T-cell (primary cell): Measurements from ENCODE around the gene ANO4. TPM values are rescaled to one million over a fixed set of nuclear protein-coding genes. Genes with fewer than 3 reads are reported as not detected.

ENCODE experiments used
- ATAC-seq, 4 experiments: fragments of 200-7000 bp in 3 of 4; fragments of 150-1000 bp in 1 of 4; cut with Tn5 transposase; replicated peaks in 1 of 4; 1 replicate in 3 of 4; 2 replicates in 1 of 4; pipeline ENCODE4 v1.10.0; 2021; ENCODE audit warnings: moderate library complexity in 3 of 4, mild to moderate bottlenecking in 2 of 4, moderate number of reproducible peaks in 1 of 4
- CTCF ChIA-PET, 2 donors: fragments of 300-600 bp; sonication (Branson Sonifier 250); formaldehyde crosslinking; loops; one replicate each; lab custom pipeline; 2022; ENCODE audit warnings: antibody characterized with exemption in 2 of 2; lab: Charles Lee
- POLR2A ChIA-PET, 2 donors: fragments of 300-600 bp; sonication (Branson Sonifier 250); formaldehyde crosslinking; loops; one replicate each; lab custom pipeline; 2022; ENCODE audit warnings: antibody characterized with exemption in 2 of 2; lab: Charles Lee
- DNase-seq, 35 experiments: peaks; one replicate each; pipeline versions ENCODE4 v3.0.0 to v3.0.0-alpha.2; 2013 to 2023
- H3K27ac ChIP-seq: one replicate; pipeline ENCODE4 v1.5.1; 2013; ENCODE audit warnings: low read length
- H3K27me3 ChIP-seq, 2 experiments: replicated peaks in 1 of 2; 1 replicate in 1 of 2; 2 replicates in 1 of 2; pipeline versions ENCODE4 v1.6.1 to v1.7.0; 2013; ENCODE audit warnings: low read length in 1 of 2, mixed read lengths in 1 of 2; ENCODE audit not compliant: control insufficient read depth in 2 of 2, insufficient read depth in 2 of 2; ENCODE audit errors: extremely low read depth in 1 of 2
- H3K36me3 ChIP-seq, 2 donors: 1 replicate in 1 of 2; 2 replicates in 1 of 2; pipeline versions ENCODE4 v1.6.1 to v1.7.0; 2013; ENCODE audit warnings: low read length in 1 of 2; ENCODE audit not compliant: control insufficient read depth in 2 of 2, insufficient read depth in 1 of 2; ENCODE audit errors: extremely low read depth in 1 of 2
- H3K4me1 ChIP-seq, 2 experiments: 1 replicate in 1 of 2; 2 replicates in 1 of 2; pipeline versions ENCODE4 v1.6.1 to v1.7.0; 2013; ENCODE audit warnings: low read length in 2 of 2, mixed read lengths in 1 of 2; ENCODE audit not compliant: insufficient read depth in 2 of 2, control insufficient read depth in 1 of 2; ENCODE audit errors: extremely low read depth in 1 of 2
- H3K4me3 ChIP-seq, 2 donors: 1 replicate in 1 of 2; 2 replicates in 1 of 2; pipeline versions ENCODE4 v1.5.1 to v1.7.0; 2013; ENCODE audit warnings: mild to moderate bottlenecking in 2 of 2, low read length in 1 of 2, moderate library complexity in 1 of 2; ENCODE audit not compliant: control insufficient read depth in 1 of 2; ENCODE audit errors: extremely low read depth in 1 of 2
- H3K9me3 ChIP-seq: 2 replicates; pipeline ENCODE4 v1.7.0; 2013
- H3K27ac Mint-ChIP-seq, 2 donors: one replicate each; pipeline ENCODE4 v1.8.0; 2020 to 2021; ENCODE audit warnings: mild to moderate bottlenecking in 2 of 2, mixed read lengths in 2 of 2
- H3K27me3 Mint-ChIP-seq, 2 donors: one replicate each; pipeline ENCODE4 v1.8.0; 2021 to 2022; ENCODE audit warnings: mixed read lengths in 2 of 2
- H3K36me3 Mint-ChIP-seq: one replicate; pipeline ENCODE4 v1.8.0; 2021; ENCODE audit warnings: mixed read lengths
- H3K4me1 Mint-ChIP-seq, 3 donors: one replicate each; pipeline ENCODE4 v1.8.0; 2020 to 2022; ENCODE audit warnings: mixed read lengths in 3 of 3, mild to moderate bottlenecking in 1 of 3
- H3K4me3 Mint-ChIP-seq, 3 donors: one replicate each; pipeline ENCODE4 v1.8.0; 2020 to 2022; ENCODE audit warnings: mild to moderate bottlenecking in 3 of 3, mixed read lengths in 3 of 3, moderate library complexity in 3 of 3
- H3K9me3 Mint-ChIP-seq, 3 donors: one replicate each; pipeline ENCODE4 v1.8.0; 2020 to 2022; ENCODE audit warnings: mixed read lengths in 3 of 3
- WGBS: methylation state at CpG from one replicate; pipeline ENCODE4 v1.1.5; 2013; ENCODE audit warnings: missing lambda C conversion rate; ENCODE audit not compliant: insufficient coverage; 5-methylcytosine and 5-hydroxymethylcytosine counted together
- total RNA-seq, 35 experiments: library from RNA in 6 of 35; stranded (reverse) in 6 of 35; fragments of 120-200 nt in 1 of 35; gene quantifications; one replicate each; pipeline versions ENCODE4 v1.2.1 to v1.2.4 and lab custom pipeline; 2013 to 2026

Gene ANO4
- total RNA-seq, 5 donors from 2014 or later (not counting 1 experiment from before 2014, with no cell fraction given): 0.26 TPM; not detected in 4

- DNase-seq (no peak), ATAC-seq (no peak)
- Mint-ChIP-seq H3K36me3 (no peaks in the 10 kb centered on the region), H3K4me3 (no peak overlapping the region), H3K27me3 (no peaks in the 10 kb centered on the region), H3K27ac (no peak overlapping the region), H3K4me1 (no peaks in the 10 kb centered on the region), H3K9me3 (no peaks in the 10 kb centered on the region)
- Histone ChIP-seq H3K4me3 (no peak overlapping the region), H3K9me3 (no peaks in the 10 kb centered on the region), H3K27ac (no peak overlapping the region), H3K4me1 (no peaks in the 10 kb centered on the region), H3K27me3 (no peaks in the 10 kb centered on the region), H3K36me3 (no peaks in the 10 kb centered on the region)
- ChIA-PET POLR2A (no interaction called here), CTCF (no interaction called here)
- WGBS: no CpG with 5 or more reads among the region's 3 CpGs
Measured at GRCh38 chr12:101110866-101111265, 316.3 kb downstream of the ANO4 start.

- POLR2A ChIA-PET: no interaction called here
- CTCF ChIA-PET: no interaction called here
Measured at GRCh38 chr12:101111441-101111840, 316.9 kb downstream of the ANO4 start.

GRCh38 chr12:101115326-101115725, 320.8 kb downstream of the ANO4 start:
- CTCF ChIA-PET: no interaction called here
- no peaks in the 10 kb centered on the region for H3K27me3 ChIP-seq

More at GRCh38 chr12:101111441-101111840, 316.9 kb downstream of the ANO4 start:
- no peaks in the 10 kb centered on the region for H3K4me1 Mint-ChIP-seq
- H3K9me3 Mint-ChIP-seq: no peaks in the 10 kb centered on the region
- Histone ChIP-seq H3K36me3 (no peaks in the 10 kb centered on the region), H3K27me3 (no peaks in the 10 kb centered on the region), H3K4me3 (no peak overlapping the region), H3K27ac (no peak overlapping the region), H3K4me1 (no peaks in the 10 kb centered on the region), H3K9me3 (no peaks in the 10 kb centered on the region)
- ATAC-seq (no peak), DNase-seq (no peak)
- no peak overlapping the region for H3K4me3 Mint-ChIP-seq
- H3K27me3 Mint-ChIP-seq: no peaks in the 10 kb centered on the region
- no peaks in the 10 kb centered on the region for H3K36me3 Mint-ChIP-seq
- H3K27ac Mint-ChIP-seq: no peak overlapping the region
- no CpG with 5 or more reads among the region's 2 CpGs for WGBS

GRCh38 chr12:101116911-101117310, 322.3 kb downstream of the ANO4 start:
- Mint-ChIP-seq H3K27me3 (no peaks in the 10 kb centered on the region), H3K4me1 (no peaks in the 10 kb centered on the region)

More at GRCh38 chr12:101115326-101115725, 320.8 kb downstream of the ANO4 start:
- H3K4me1 Mint-ChIP-seq: no peaks in the 10 kb centered on the region
- POLR2A ChIA-PET: no interaction called here
- no peaks in the 10 kb centered on the region for H3K9me3 ChIP-seq
- H3K27ac ChIP-seq: no peak overlapping the region
- H3K36me3 Mint-ChIP-seq: no peaks in the 10 kb centered on the region
- no peak for ATAC-seq
- H3K36me3 ChIP-seq: no peaks in the 10 kb centered on the region
- no peaks in the 10 kb centered on the region for H3K9me3 Mint-ChIP-seq
- H3K27ac Mint-ChIP-seq: no peak overlapping the region
- H3K4me1 ChIP-seq: no peaks in the 10 kb centered on the region
- H3K27me3 Mint-ChIP-seq: no peaks in the 10 kb centered on the region
- no peak overlapping the region for H3K4me3 Mint-ChIP-seq
- no peak for DNase-seq
- no peak overlapping the region for H3K4me3 ChIP-seq
- no CpG with 5 or more reads among the region's 2 CpGs for WGBS

GRCh38 chr12:101117842-101118241, 323.3 kb downstream of the ANO4 start:
- no peak overlapping the region for H3K27ac Mint-ChIP-seq
- no peaks in the 10 kb centered on the region for H3K36me3 Mint-ChIP-seq
- no peaks in the 10 kb centered on the region for H3K36me3 ChIP-seq
- POLR2A ChIA-PET: no interaction called here
- no peaks in the 10 kb centered on the region for H3K4me1 Mint-ChIP-seq
- no peaks in the 10 kb centered on the region for H3K9me3 ChIP-seq
- no peak overlapping the region for H3K27ac ChIP-seq
- no peaks in the 10 kb centered on the region for H3K27me3 ChIP-seq
- DNase-seq (no peak), ATAC-seq (no peak)
- peaks cover 0 to 8% (median 5%) of the 10 kb centered on the region in 3 donors for H3K9me3 Mint-ChIP-seq
- no peak overlapping the region for H3K4me3 Mint-ChIP-seq
- H3K4me3 ChIP-seq: no peak overlapping the region
- H3K4me1 ChIP-seq: no peaks in the 10 kb centered on the region
- no CpG with 5 or more reads among the region's 2 CpGs for WGBS
- CTCF ChIA-PET: no interaction called here
- no peaks in the 10 kb centered on the region for H3K27me3 Mint-ChIP-seq

More at GRCh38 chr12:101116911-101117310, 322.3 kb downstream of the ANO4 start:
- H3K4me3 ChIP-seq: no peak overlapping the region
- no peaks in the 10 kb centered on the region for H3K36me3 ChIP-seq
- H3K9me3 ChIP-seq: no peaks in the 10 kb centered on the region
- H3K4me3 Mint-ChIP-seq: no peak overlapping the region
- no peaks in the 10 kb centered on the region for H3K4me1 ChIP-seq
- peaks cover 0 to 8% (median 5%) of the 10 kb centered on the region in 3 donors for H3K9me3 Mint-ChIP-seq
- H3K27me3 ChIP-seq: no peaks in the 10 kb centered on the region
- H3K36me3 Mint-ChIP-seq: no peaks in the 10 kb centered on the region
- H3K27ac Mint-ChIP-seq: no peak overlapping the region
- DNase-seq (no peak), ATAC-seq (no peak)
- no peak overlapping the region for H3K27ac ChIP-seq
- ChIA-PET CTCF (no interaction called here), POLR2A (no interaction called here)
- WGBS: no CpG with 5 or more reads among the region's 4 CpGs

GRCh38 chr12:101127521-101128219, 333.1 kb downstream of the ANO4 start:
- no peaks in the 10 kb centered on the region for H3K9me3 Mint-ChIP-seq
- H3K27ac ChIP-seq: no peak overlapping the region
- H3K4me3 Mint-ChIP-seq: no peak overlapping the region
- H3K36me3 Mint-ChIP-seq: no peaks in the 10 kb centered on the region
- H3K4me1 ChIP-seq: no peaks in the 10 kb centered on the region
- ChIA-PET CTCF (no interaction called here), POLR2A (no interaction called here)
- no peaks in the 10 kb centered on the region for H3K27me3 ChIP-seq
- no peaks in the 10 kb centered on the region for H3K9me3 ChIP-seq
- DNase-seq (no peak), ATAC-seq (no peak)
- 90% methylated on average over 2 of the region's 6 CpGs for WGBS
- H3K4me1 Mint-ChIP-seq: no peaks in the 10 kb centered on the region
- H3K36me3 ChIP-seq: no peaks in the 10 kb centered on the region
- no peak overlapping the region for H3K4me3 ChIP-seq
- H3K27me3 Mint-ChIP-seq: peaks cover 5% of the 10 kb centered on the region in 2 donors
- H3K27ac Mint-ChIP-seq: no peak overlapping the region
